Endothelial cell of umbilical vein (primary cell): ENCODE results near the gene BTBD18. TPM values are rescaled to one million over a fixed set of nuclear protein-coding genes. Genes with fewer than 3 reads are reported as not detected.

Experiments used
- BruUV-seq: library from RNA; stranded (reverse); fragments of 400-500 nt; replicated peaks from 2 replicates; lab custom pipeline; 2021; lab: Mats Ljungman, UMichigan
- CTCF ChIA-PET: fragments of 300-600, 350-600 bp; sonication (Branson Sonifier 250); formaldehyde crosslinking; loops from one replicate; lab custom pipeline; 2021; ENCODE audit warnings: antibody characterized with exemption, inconsistent platforms; lab: Charles Lee
- POLR2A ChIA-PET: fragments of 300-600, 350-600 bp; sonication (Branson Sonifier 250); formaldehyde crosslinking; loops from one replicate; lab custom pipeline; 2021; ENCODE audit warnings: antibody characterized with exemption, inconsistent platforms; lab: Charles Lee
- DNase-seq: peaks from one replicate; pipeline ENCODE4 v3.0.0-alpha.2; 2011; ENCODE audit warnings: low read depth, low spot score
- FAIRE-seq: peaks from 2 replicates; lab custom pipeline; 2011; peaks lifted over from hg19 to GRCh38; lab: Jason Lieb, UNC
- H2AFZ ChIP-seq: 2 replicates; pipeline ENCODE4 v1.6.0; 2012; ENCODE audit warnings: low read depth, low read length, control low read depth, inconsistent platforms
- H3K27ac ChIP-seq: 2 replicates; pipeline ENCODE4 v1.5.1; 2011; ENCODE audit warnings: low read depth, mild to moderate bottlenecking, control low read depth, low read length, moderate library complexity; ENCODE audit not compliant: insufficient read depth
- H3K27me3 ChIP-seq, 2 experiments: 2 replicates each; pipeline versions ENCODE4 v1.6.0 to v1.6.1; 2011; ENCODE audit warnings: low read length in 2 of 2, mixed read lengths in 1 of 2; ENCODE audit not compliant: control insufficient read depth in 2 of 2, insufficient read depth in 2 of 2
- H3K36me3 ChIP-seq, 2 experiments: 2 replicates in 1 of 2; 3 replicates in 1 of 2; pipeline ENCODE4 v1.5.1; 2011; ENCODE audit warnings: low read length in 2 of 2, mild to moderate bottlenecking in 1 of 2, moderate library complexity in 1 of 2; ENCODE audit not compliant: control insufficient read depth in 2 of 2, insufficient read depth in 2 of 2; ENCODE audit errors: extremely low read depth in 1 of 2
- H3K4me1 ChIP-seq: 3 replicates; pipeline ENCODE4 v1.5.1; 2011; ENCODE audit warnings: mild to moderate bottlenecking, low read length; ENCODE audit not compliant: control insufficient read depth, insufficient read depth; ENCODE audit errors: extremely low read depth
- H3K4me2 ChIP-seq: 2 replicates; pipeline ENCODE4 v1.6.1; 2011; ENCODE audit warnings: low read length, control low read depth, mixed read lengths; ENCODE audit not compliant: insufficient read depth
- H3K4me3 ChIP-seq, 3 experiments: fragments of 200-600 bp in 1 of 3; sonication (generic), shearing (Covaris generic) in 1 of 3; replicated peaks in 1 of 3; 2 replicates each; pipeline ENCODE4 v1.5.1; 2011 to 2016; ENCODE audit warnings: control low read depth in 3 of 3, low read length in 3 of 3, mild to moderate bottlenecking in 2 of 3, inconsistent platforms in 1 of 3, low read depth in 1 of 3, moderate library complexity in 1 of 3; ENCODE audit not compliant: insufficient read depth in 1 of 3
- H3K79me2 ChIP-seq: 2 replicates; pipeline ENCODE4 v1.6.0; 2012; ENCODE audit warnings: low read length, inconsistent platforms; ENCODE audit not compliant: control insufficient read depth, insufficient read depth
- H3K9ac ChIP-seq: replicated peaks from 2 replicates; pipeline ENCODE3; 2011; ENCODE audit warnings: low read length, control low read depth; ENCODE audit not compliant: insufficient read depth; ENCODE audit errors: extremely low read depth
- H3K9me1 ChIP-seq: replicated peaks from 3 replicates; pipeline ENCODE4 v1.6.0; 2011; ENCODE audit warnings: mild to moderate bottlenecking, low read length; ENCODE audit not compliant: control insufficient read depth, insufficient read depth; ENCODE audit errors: extremely low read depth
- H3K9me3 ChIP-seq: replicated peaks from 2 replicates; pipeline ENCODE4 v1.5.1; 2012; ENCODE audit warnings: low read length, inconsistent platforms; ENCODE audit not compliant: control insufficient read depth, insufficient read depth
- H4K20me1 ChIP-seq: replicated peaks from 2 replicates; pipeline ENCODE3; 2011; ENCODE audit warnings: mild to moderate bottlenecking, low read length; ENCODE audit not compliant: control insufficient read depth, insufficient read depth; ENCODE audit errors: extremely low read depth
- CTCF ChIP-seq, 2 donors: IDR thresholded peaks; 1 replicate in 1 of 2; 2 replicates in 1 of 2; pipeline ENCODE4 v1.5.1; 2011; ENCODE audit warnings: low read length in 2 of 2, mild to moderate bottlenecking in 2 of 2, moderate library complexity in 2 of 2, control low read depth in 1 of 2, inconsistent platforms in 1 of 2, low read depth in 1 of 2; ENCODE audit not compliant: insufficient read depth in 1 of 2; ENCODE audit errors: extremely low read depth in 1 of 2
- EZH2 ChIP-seq: IDR thresholded peaks from 2 replicates; pipeline ENCODE4 v1.6.1; 2012; ENCODE audit warnings: borderline replicate concordance, low read depth, mild to moderate bottlenecking, moderate library complexity, low read length, inconsistent platforms; ENCODE audit not compliant: severe bottlenecking
- FOS ChIP-seq: IDR thresholded peaks from 2 replicates; pipeline ENCODE4 v1.6.1; 2011; ENCODE audit warnings: mild to moderate bottlenecking, low read length, moderate library complexity, borderline replicate concordance; ENCODE audit not compliant: insufficient read depth
- GATA2 ChIP-seq: IDR thresholded peaks from 2 replicates; pipeline ENCODE4 v1.7.0; 2011; ENCODE audit warnings: low read depth, mild to moderate bottlenecking, moderate library complexity, mixed read lengths, low read length; ENCODE audit not compliant: insufficient read length, insufficient read depth
- JUN ChIP-seq: IDR thresholded peaks from 2 replicates; pipeline ENCODE4 v1.6.1; 2011; ENCODE audit warnings: borderline replicate concordance, low read depth; ENCODE audit not compliant: insufficient read length, insufficient read depth
- MAX ChIP-seq: IDR thresholded peaks from 2 replicates; pipeline ENCODE4 v1.6.1; 2011; ENCODE audit not compliant: insufficient read depth, insufficient read length
- MYC ChIP-seq: IDR thresholded peaks from one replicate; pipeline ENCODE4 v1.6.1; 2011; ENCODE audit warnings: mild to moderate bottlenecking, low read depth, low read length
- POLR2A ChIP-seq: IDR thresholded peaks from 2 replicates; pipeline ENCODE4 v1.6.1; 2012; ENCODE audit warnings: low read depth, mild to moderate bottlenecking, control low read depth, low read length
- POLR2AphosphoS5 ChIP-seq: IDR thresholded peaks from 2 replicates; pipeline ENCODE4 v1.6.1; 2012; ENCODE audit warnings: low read depth, mild to moderate bottlenecking, control low read depth, low read length, moderate library complexity; ENCODE audit not compliant: insufficient read depth
- dilution Hi-C: fragments of 300-500 bp; cut with MboI; formaldehyde crosslinking; loops from one replicate; pipeline ENCODE4 v1.15.0; 2019; ENCODE audit warnings: low sequenced_read_pairs; ENCODE audit not compliant: extremely low pct_ligation_motif_present
- intact Hi-C: fragments of 100-400 bp; cut with micrococcal nuclease; formaldehyde crosslinking; loops from one replicate; pipeline ENCODE4 v1.10.0; 2022
- polyA plus RNA-seq, 4 experiments: library from polyadenylated mRNA; depleted of rRNA in 3 of 4; stranded (reverse) in 3 of 4; unstranded in 1 of 4; fragments of >200 nt; gene quantifications; 2 replicates each; pipeline versions ENCODE4 v1.2.1 to v1.2.3, GENCODE V29; 2011 to 2012; ENCODE audit warnings: missing spikeins in 1 of 4
- total RNA-seq: library from RNA; stranded (reverse); gene quantifications from 2 replicates; pipeline ENCODE4 v1.2.3, GENCODE V29; 2021

BTBD18 gene
- total and polyA plus RNA-seq, 2 donors (not counting 3 experiments of a cell fraction or from before 2014, with no cell fraction given) = not detected

DNA sequence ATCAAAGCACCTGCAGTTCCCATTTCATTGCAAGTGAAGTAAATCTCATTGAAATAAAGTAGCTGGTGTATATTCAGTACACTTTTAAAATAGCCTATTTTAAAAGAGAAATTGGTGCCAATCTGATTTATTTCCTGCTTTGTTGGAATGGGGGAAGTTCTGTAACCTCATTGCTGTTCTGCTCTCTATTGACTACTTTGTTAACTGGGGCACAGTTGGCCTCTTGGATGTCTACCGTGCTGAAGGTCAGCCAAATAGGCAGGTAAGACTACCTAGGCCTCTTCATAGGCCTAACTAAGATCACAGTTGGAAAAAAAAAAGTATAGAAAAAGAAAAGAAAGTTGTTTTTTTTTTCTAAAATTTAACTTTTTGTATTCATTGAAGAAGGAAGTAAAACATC lies 19.2 kb upstream of the BTBD18 start:
- H4K20me1 ChIP-seq = peaks cover 10% of the 10 kb centered on the region
- H3K4me3 ChIP-seq = no peak overlapping the region
- no peak overlapping the region for H3K9ac ChIP-seq
- H3K36me3 ChIP-seq = peaks cover 0 to 3% of the 10 kb centered on the region in 2 experiments
- FAIRE-seq (no peak), DNase-seq (no peak)
- ChIA-PET CTCF (interaction anchor here (1.0 to 3.2 kb wide), 6 partner anchors 10 to 753 kb away, joined by 3 to 41 read pairs (median 6); partner anchors contain the start of genes BTBD18 and CTNND1), POLR2A (interaction anchor here (0.7 to 1.0 kb wide), 2 partner anchors 9 kb away, joined by 3 read pairs; partner anchors contain the start of gene CTNND1)
- no peak overlapping the region for H2AFZ ChIP-seq
- no TSS peak for BruUV-seq
- H3K79me2 ChIP-seq = peaks cover 96% of the 10 kb centered on the region
- no peak overlapping the region for H3K27ac ChIP-seq
- no peak for TF ChIP-seq CTCF (IDR thresholded peaks at IDR 0.05; ENCODE audit: extremely low read depth in 1 of 2, insufficient read depth in 1 of 2, low read depth in 1 of 2, low read length in 2 of 2)
- H3K9me1 ChIP-seq = no peaks in the 10 kb centered on the region
- no peaks in the 10 kb centered on the region for H3K9me3 ChIP-seq
- intact Hi-C loops (no loop called here), dilution Hi-C loops (no loop called here)
- H3K4me2 ChIP-seq = peak overlapping the region; percentile 51
- peaks cover 46% of the 10 kb centered on the region for H3K4me1 ChIP-seq
- no peaks in the 10 kb centered on the region for H3K27me3 ChIP-seq

DNA sequence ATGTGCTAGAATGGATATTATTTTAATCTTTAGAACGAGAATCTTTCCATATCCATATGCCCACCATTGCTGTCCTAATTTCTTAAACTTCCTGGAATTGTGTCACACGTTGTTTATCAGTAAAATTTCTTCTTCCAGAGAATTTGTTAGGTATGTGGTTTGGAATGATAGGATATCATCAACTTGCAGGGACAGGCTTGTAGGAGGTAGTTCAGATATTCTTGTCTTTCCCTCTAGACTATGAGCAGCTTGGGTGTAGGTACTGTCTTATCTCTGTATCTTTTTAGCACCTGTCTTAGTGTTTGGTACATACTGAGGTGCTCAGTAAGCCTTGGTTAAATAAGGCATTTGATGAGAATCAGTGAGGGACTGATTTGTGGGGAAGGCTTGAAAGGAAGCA lies 13.4 kb upstream of the BTBD18 start:
- Histone ChIP-seq H3K9me3 (no peaks in the 10 kb centered on the region), H3K4me2 (peak overlapping the region; percentile 100), H3K27me3 (no peaks in the 10 kb centered on the region), H3K9ac (peak overlapping the region; percentile 96), H3K79me2 (peaks cover 82% of the 10 kb centered on the region), H3K36me3 (no peaks in the 10 kb centered on the region), H3K9me1 (no peaks in the 10 kb centered on the region), H3K4me1 (peaks cover 29% of the 10 kb centered on the region), H2AFZ (no peak overlapping the region), H4K20me1 (peaks cover 11% of the 10 kb centered on the region), H3K4me3 (peak overlapping the region; percentile 68 to 98 (median 83)), H3K27ac (peak overlapping the region; percentile 89)
- DNase-seq (no peak), FAIRE-seq (no peak)
- no TSS peak for BruUV-seq
- CTCF ChIA-PET = interaction anchor here (1.7 to 13.5 kb wide), 4 partner anchors 13 to 36 kb away, joined by 3 to 375 read pairs (median 68); partner anchors contain the start of gene BTBD18
- dilution Hi-C loops (no loop called here), intact Hi-C loops (loop anchor here (5.0 kb wide), 1 partner anchor 237 kb away; no protein-coding TSS in a partner anchor)
- POLR2A ChIA-PET = interaction anchor here (1.2 to 5.7 kb wide), 5 partner anchors 10 to 35 kb away, joined by 3 to 39 read pairs (median 7); no protein-coding TSS in a partner anchor
- TF ChIP-seq MAX (no peak), POLR2A (no peak), FOS (no peak), EZH2 (no peak), GATA2 (no peak), POLR2AphosphoS5 (no peak), MYC (no peak), JUN (no peak), CTCF (IDR thresholded peaks at IDR 0.05; ENCODE audit: extremely low read depth in 1 of 2, insufficient read depth in 1 of 2, low read depth in 1 of 2, low read length in 2 of 2) (no peak)
